ENCODE data around the gene WDR75. TPM values are rescaled to one million over a fixed set of nuclear protein-coding genes. Genes with fewer than 3 reads are reported as not detected.

Gene WDR75
- 38.6 and 40.2 TPM in 2 replicates for total RNA-seq

GRCh38 chr2:189440947-189441708, at the start of gene WDR75:
Gene WDR75 (plus strand): TSS chr2:189441474. CDS start chr2:189441493, 19 bp downstream.

Other genes starting within 250 kb of the WDR75 start
- 3.9 and 5.2 TPM in 2 replicates for gene SLC40A1, start 139.3 kb downstream of the WDR75 start, total RNA-seq
- gene ASNSD1, start 220.0 kb downstream of the WDR75 start, total RNA-seq, result 40.8 and 64.3 TPM in 2 replicates
- 0.97 and 4.3 TPM in 2 replicates for gene ANKAR, start 233.2 kb downstream of the WDR75 start, total RNA-seq

Measured in cardiac atrium fibroblast (primary cell).